Measurements from ENCODE around the gene KCTD19.

KCTD19 gene

DNA sequence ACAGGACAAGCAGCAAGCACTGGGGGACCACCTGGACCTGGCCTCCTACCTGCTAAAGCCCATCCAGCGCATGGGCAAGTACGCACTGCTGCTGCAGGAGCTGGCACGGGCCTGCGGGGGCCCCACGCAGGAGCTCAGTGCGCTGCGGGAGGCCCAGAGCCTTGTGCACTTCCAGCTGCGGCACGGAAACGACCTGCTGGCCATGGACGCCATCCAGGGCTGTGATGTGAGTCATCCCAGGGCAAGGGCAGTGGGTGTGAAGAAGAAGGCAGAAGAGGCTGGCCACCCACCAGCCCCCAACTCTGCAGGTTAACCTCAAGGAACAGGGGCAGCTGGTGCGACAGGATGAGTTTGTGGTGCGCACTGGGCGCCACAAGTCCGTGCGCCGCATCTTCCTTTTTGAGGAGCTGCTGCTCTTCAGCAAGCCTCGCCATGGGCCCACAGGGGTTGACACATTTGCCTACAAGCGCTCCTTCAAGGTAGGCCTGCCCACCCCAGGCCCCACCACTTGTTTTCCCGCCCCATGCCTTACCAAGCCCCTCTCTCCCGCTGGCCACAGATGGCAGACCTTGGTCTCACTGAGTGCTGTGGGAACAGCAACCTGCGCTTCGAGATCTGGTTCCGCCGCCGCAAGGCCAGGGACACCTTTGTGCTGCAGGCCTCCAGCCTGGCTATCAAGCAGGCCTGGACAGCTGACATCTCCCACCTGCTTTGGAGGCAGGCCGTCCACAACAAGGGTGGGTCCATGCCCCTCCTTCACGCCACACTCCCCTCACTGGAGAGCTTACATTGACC lies 39.9 kb downstream of the KCTD19 start:
- Histone ChIP-seq H2AFZ (ENCODE audit: low read depth, low read length) (no peak overlapping the region), H3K9me3 (ENCODE audit: low read length) (no peaks in the 10 kb centered on the region), H3K36me3 (ENCODE audit: insufficient read depth, low read length) (no peaks in the 10 kb centered on the region), H3K4me1 (ENCODE audit: insufficient read depth, low read length) (no peaks in the 10 kb centered on the region), H3K4me3 (ENCODE audit: low read length) (no peak overlapping the region), H3K27me3 (ENCODE audit: insufficient read depth, low read length) (peaks cover 25% of the 10 kb centered on the region)

DNA sequence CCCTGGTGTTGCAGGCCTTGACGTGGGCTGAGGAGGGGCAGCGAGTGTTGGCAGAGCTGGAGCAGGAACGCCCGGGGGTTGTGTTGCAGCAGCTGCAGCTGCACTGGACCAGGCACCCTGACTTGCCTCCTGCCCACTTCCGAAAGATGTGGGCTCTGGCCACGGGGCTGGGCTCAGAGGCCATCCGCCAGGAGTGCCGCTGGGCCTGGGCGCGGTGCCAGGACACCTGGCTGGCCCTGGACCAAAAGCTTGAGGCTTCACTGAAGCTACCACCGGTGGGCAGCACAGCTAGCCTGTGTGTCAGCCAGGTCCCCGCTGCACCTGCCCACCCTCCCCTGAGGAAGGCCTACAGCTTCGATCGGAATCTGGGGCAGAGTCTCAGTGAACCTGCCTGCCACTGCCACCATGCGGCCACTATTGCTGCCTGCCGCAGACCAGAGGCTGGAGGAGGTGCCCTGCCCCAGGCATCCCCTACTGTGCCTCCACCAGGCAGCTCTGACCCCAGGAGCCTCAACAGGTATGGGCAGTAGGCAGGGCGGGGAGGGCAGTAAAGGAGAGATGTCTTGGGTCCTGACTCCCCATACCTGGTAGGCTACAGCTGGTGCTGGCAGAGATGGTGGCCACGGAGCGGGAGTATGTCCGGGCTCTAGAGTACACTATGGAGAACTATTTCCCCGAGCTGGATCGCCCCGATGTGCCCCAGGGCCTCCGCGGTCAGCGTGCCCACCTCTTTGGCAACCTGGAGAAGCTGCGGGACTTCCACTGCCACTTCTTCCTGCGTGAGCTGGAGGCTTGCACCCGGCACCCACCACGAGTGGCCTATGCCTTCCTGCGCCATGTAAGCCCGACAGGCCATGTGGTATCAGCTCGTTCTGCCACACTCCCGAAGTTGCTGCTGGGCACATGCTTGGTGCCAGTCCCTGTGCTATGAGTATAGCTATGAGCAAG lies 41.6 kb downstream of the KCTD19 start:
- Histone ChIP-seq H3K4me3 (ENCODE audit: low read length) (no peak overlapping the region), H3K36me3 (ENCODE audit: insufficient read depth, low read length) (no peaks in the 10 kb centered on the region), H3K9me3 (ENCODE audit: low read length) (no peaks in the 10 kb centered on the region), H3K27me3 (ENCODE audit: insufficient read depth, low read length) (peaks cover 27% of the 10 kb centered on the region), H2AFZ (ENCODE audit: low read depth, low read length) (no peak overlapping the region), H3K4me1 (ENCODE audit: insufficient read depth, low read length) (no peaks in the 10 kb centered on the region)

- Histone ChIP-seq H3K9me3 (ENCODE audit: low read length) (no peaks in the 10 kb centered on the region), H3K27me3 (ENCODE audit: insufficient read depth, low read length) (peaks cover 35% of the 10 kb centered on the region), H2AFZ (ENCODE audit: low read depth, low read length) (no peak overlapping the region), H3K4me1 (ENCODE audit: insufficient read depth, low read length) (no peaks in the 10 kb centered on the region), H3K36me3 (ENCODE audit: insufficient read depth, low read length) (no peaks in the 10 kb centered on the region), H3K4me3 (ENCODE audit: low read length) (no peak overlapping the region)
Observed at GRCh38 chr16:67283826-67284555, 42.5 kb downstream of the KCTD19 start.

- no peaks in the 10 kb centered on the region for H3K36me3 ChIP-seq (ENCODE audit: insufficient read depth, low read length)
- H3K4me3 ChIP-seq (ENCODE audit: low read length): no peak overlapping the region
- H3K9me3 ChIP-seq (ENCODE audit: low read length): no peaks in the 10 kb centered on the region
- H2AFZ ChIP-seq (ENCODE audit: low read depth, low read length): no peak overlapping the region
- no peaks in the 10 kb centered on the region for H3K4me1 ChIP-seq (ENCODE audit: insufficient read depth, low read length)
- H3K27me3 ChIP-seq (ENCODE audit: insufficient read depth, low read length): peaks cover 41% of the 10 kb centered on the region
Observed at GRCh38 chr16:67283039-67283825, 43.3 kb downstream of the KCTD19 start.

DNA sequence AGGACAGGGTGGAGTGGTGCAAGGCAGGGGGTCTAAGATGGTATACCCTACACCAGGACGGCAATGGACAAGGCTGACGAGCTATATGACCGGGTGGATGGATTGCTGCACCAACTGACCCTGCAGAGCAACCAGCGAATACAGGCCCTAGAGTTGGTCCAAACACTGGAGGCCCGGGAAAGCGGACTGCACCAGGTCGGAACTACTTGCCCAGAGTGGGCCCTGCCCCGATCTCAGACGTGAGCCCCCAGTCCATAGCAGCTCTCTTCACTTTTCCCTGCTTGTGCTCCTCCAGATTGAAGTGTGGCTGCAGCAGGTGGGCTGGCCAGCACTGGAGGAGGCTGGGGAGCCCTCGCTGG lies 44.1 kb downstream of the KCTD19 start:
- Histone ChIP-seq H3K36me3 (ENCODE audit: insufficient read depth, low read length) (no peaks in the 10 kb centered on the region), H3K4me3 (ENCODE audit: low read length) (no peak overlapping the region), H3K27me3 (ENCODE audit: insufficient read depth, low read length) (peaks cover 44% of the 10 kb centered on the region), H3K9me3 (ENCODE audit: low read length) (no peaks in the 10 kb centered on the region), H3K4me1 (ENCODE audit: insufficient read depth, low read length) (no peaks in the 10 kb centered on the region), H2AFZ (ENCODE audit: low read depth, low read length) (no peak overlapping the region)

DNA sequence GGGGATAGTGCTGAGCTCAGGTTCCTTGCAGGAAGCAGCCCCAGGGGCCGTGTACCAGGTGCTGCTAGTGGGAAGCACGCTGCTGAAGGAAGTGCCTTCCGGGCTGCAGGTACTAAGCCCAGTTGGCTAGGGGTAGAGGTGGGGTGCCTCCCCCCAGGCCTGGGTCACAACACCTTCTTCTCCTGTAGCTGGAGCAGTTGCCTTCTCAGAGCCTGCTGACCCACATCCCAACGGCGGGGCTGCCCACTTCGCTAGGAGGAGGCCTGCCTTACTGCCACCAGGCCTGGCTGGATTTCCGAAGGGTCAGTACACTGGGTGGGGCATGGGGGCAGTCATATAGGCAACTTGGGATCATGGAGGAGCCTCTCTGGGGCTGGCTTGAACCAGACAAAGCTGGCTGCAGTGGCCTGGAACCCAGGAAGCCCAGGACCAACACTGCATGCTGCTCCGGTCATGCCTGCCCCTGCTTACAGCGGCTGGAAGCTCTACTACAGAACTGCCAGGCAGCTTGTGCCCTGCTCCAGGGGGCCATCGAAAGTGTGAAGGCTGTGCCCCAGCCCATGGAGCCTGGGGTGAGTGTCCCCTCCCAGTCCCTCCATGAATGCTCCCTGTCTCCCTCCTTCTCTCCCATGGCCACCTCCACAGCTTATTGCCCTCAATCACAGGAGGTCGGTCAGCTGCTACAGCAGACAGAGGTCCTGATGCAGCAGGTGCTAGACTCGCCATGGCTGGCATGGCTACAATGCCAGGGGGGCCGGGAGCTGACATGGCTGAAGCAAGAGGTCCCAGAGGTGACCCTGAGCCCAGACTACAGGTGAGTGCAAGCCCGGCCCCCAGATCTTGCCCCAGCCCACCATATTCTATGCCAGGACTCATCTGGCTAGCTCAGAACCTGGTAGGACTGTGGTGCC lies 44.8 kb downstream of the KCTD19 start:
- Histone ChIP-seq H3K36me3 (ENCODE audit: insufficient read depth, low read length) (no peaks in the 10 kb centered on the region), H2AFZ (ENCODE audit: low read depth, low read length) (no peak overlapping the region), H3K4me3 (ENCODE audit: low read length) (no peak overlapping the region), H3K4me1 (ENCODE audit: insufficient read depth, low read length) (no peaks in the 10 kb centered on the region), H3K9me3 (ENCODE audit: low read length) (no peaks in the 10 kb centered on the region), H3K27me3 (ENCODE audit: insufficient read depth, low read length) (peaks cover 48% of the 10 kb centered on the region)

DNA sequence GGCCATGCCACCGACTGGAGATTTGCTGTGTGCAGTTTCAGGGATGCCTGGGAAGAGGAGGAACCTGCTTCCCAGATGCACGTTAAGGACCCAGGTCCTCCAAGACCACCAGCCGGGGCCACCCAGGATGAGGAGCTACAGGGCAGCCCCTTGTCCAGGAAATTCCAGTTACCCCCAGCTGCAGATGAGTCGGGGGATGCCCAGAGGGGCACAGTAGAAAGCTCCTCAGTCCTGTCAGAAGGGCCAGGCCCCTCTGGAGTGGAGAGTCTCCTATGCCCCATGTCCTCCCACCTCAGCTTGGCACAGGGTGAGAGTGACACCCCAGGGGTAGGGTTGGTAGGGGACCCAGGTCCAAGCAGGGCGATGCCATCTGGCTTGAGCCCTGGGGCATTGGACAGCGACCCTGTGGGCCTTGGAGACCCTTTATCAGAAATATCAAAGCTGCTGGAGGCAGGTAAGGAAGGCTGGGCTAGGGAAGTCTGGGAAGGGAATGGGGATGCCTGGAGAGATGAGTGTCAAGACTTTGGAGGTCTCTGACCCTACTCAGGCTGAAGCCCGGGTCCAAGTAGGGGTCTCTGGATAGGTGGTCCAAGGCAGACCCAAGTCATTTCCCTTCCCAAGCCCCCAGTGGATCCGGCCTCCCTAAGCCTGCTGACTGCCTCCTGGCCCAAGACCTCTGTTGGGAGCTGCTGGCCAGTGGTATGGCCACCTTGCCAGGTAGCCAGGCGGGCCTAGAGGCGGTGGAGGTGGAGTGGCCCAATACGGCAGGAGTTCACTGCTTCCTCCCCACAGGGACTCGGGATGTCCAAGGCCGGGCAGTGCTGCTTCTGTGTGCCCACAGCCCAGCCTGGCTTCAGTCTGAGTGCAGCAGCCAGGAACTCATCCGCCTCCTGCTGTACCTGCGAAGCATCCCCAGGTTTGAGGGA lies 46.2 kb downstream of the KCTD19 start:
- Histone ChIP-seq H3K4me3 (ENCODE audit: low read length) (no peak overlapping the region), H3K9me3 (ENCODE audit: low read length) (no peaks in the 10 kb centered on the region), H2AFZ (ENCODE audit: low read depth, low read length) (no peak overlapping the region), H3K4me1 (ENCODE audit: insufficient read depth, low read length) (no peaks in the 10 kb centered on the region), H3K36me3 (ENCODE audit: insufficient read depth, low read length) (no peaks in the 10 kb centered on the region), H3K27me3 (ENCODE audit: insufficient read depth, low read length) (peaks cover 44% of the 10 kb centered on the region)

GRCh38 chr16:67279296-67280089 lies 47.0 kb downstream of the KCTD19 start, which contains the start of gene PLEKHG4:
Gene PLEKHG4 (plus strand): TSS chr16:67279532. CDS start chr16:67280045, 513 bp downstream.
- Histone ChIP-seq H3K4me3 (ENCODE audit: low read length) (no peak within 1 kb of the TSS), H3K27me3 (ENCODE audit: insufficient read depth, low read length) (peaks cover 43% of the 10 kb centered on the region), H3K9me3 (ENCODE audit: low read length) (no peaks in the 10 kb centered on the region), H3K36me3 (ENCODE audit: insufficient read depth, low read length) (no peaks in the 10 kb centered on the region), H3K4me1 (ENCODE audit: insufficient read depth, low read length) (no peaks in the 10 kb centered on the region), H2AFZ (ENCODE audit: low read depth, low read length) (peak within 1 kb of the TSS; percentile 30)

GRCh38 chr16:67278773-67279295 lies 47.7 kb downstream of the KCTD19 start:
- Histone ChIP-seq H3K4me1 (ENCODE audit: insufficient read depth, low read length) (no peaks in the 10 kb centered on the region), H3K4me3 (ENCODE audit: low read length) (no peak overlapping the region), H3K9me3 (ENCODE audit: low read length) (no peaks in the 10 kb centered on the region), H3K27me3 (ENCODE audit: insufficient read depth, low read length) (peaks cover 37% of the 10 kb centered on the region), H2AFZ (ENCODE audit: low read depth, low read length) (peak overlapping the region; percentile 30), H3K36me3 (ENCODE audit: insufficient read depth, low read length) (no peaks in the 10 kb centered on the region)

- H3K36me3 ChIP-seq (ENCODE audit: insufficient read depth, low read length): no peaks in the 10 kb centered on the region
- peaks cover 35% of the 10 kb centered on the region for H3K27me3 ChIP-seq (ENCODE audit: insufficient read depth, low read length)
- H3K9me3 ChIP-seq (ENCODE audit: low read length): no peaks in the 10 kb centered on the region
- no peak overlapping the region for H2AFZ ChIP-seq (ENCODE audit: low read depth, low read length)
- no peaks in the 10 kb centered on the region for H3K4me1 ChIP-seq (ENCODE audit: insufficient read depth, low read length)
- H3K4me3 ChIP-seq (ENCODE audit: low read length): no peak overlapping the region
Observed at GRCh38 chr16:67277999-67278772, 48.4 kb downstream of the KCTD19 start.
